GM12872 (cell line): Measurements from ENCODE around the gene PNPLA8.

Experiments
- CTCF ChIP-seq: IDR thresholded peaks from 3 replicates; pipeline ENCODE4 v1.5.1; 2011; ENCODE audit warnings: low read depth, mild to moderate bottlenecking, low read length, moderate library complexity; ENCODE audit not compliant: insufficient read depth

PNPLA8 gene

GRCh38 chr7:108441392-108441955, 84.5 kb downstream of the PNPLA8 start:
- no peak for TF ChIP-seq CTCF

GRCh38 chr7:108440613-108441012, 85.3 kb downstream of the PNPLA8 start:
- TF ChIP-seq CTCF: no peak

- TF ChIP-seq CTCF: no peak
Observed at GRCh38 chr7:108436906-108437305, 89.0 kb downstream of the PNPLA8 start.

GRCh38 chr7:108434010-108434409, 91.9 kb downstream of the PNPLA8 start:
- no peak for TF ChIP-seq CTCF

GRCh38 chr7:108431099-108431498, 94.8 kb downstream of the PNPLA8 start:
- no peak for TF ChIP-seq CTCF

GRCh38 chr7:108430664-108431063, 95.3 kb downstream of the PNPLA8 start:
- TF ChIP-seq CTCF: no peak

GRCh38 chr7:108427766-108428165, 98.2 kb downstream of the PNPLA8 start:
- no peak for TF ChIP-seq CTCF

- no peak for TF ChIP-seq CTCF
Observed at GRCh38 chr7:108425714-108426275, 100.1 kb downstream of the PNPLA8 start.
